NCI-H82 treated with DMSO at 0.1 percent for 48 hours (cell line): ENCODE data around the gene ERC1.
"Not testable (repeated sequence)": the region's sequence is repeated elsewhere in the genome, so short reads cannot be mapped to it uniquely, and the experiment has no call there.

Experiments
- DNase-seq: peaks from one replicate; lab custom pipeline; 2025; ENCODE audit not compliant: unreplicated experiment; lab: John Stamatoyannopoulos, UW

The ERC1 gene

GRCh38 chr12:981176-981828, 9.7 kb upstream of the ERC1 start:
- no peak for DNase-seq

- no peak for DNase-seq
Observed at GRCh38 chr12:981961-982360, 9.1 kb upstream of the ERC1 start.

GRCh38 chr12:988646-989045, 2.4 kb upstream of the ERC1 start:
- no peak for DNase-seq

GRCh38 chr12:989051-989450, 2.0 kb upstream of the ERC1 start:
- no peak for DNase-seq

- peak; percentile 77 for DNase-seq
Observed at GRCh38 chr12:989751-990660, 1.0 kb upstream of the ERC1 start.

- peak; percentile 35 for DNase-seq
Observed at GRCh38 chr12:991350-992333, 619 bp downstream of the ERC1 start.

- DNase-seq: no peak
Observed at GRCh38 chr12:992647-993046, 1.6 kb downstream of the ERC1 start.

- DNase-seq: no peak
Observed at GRCh38 chr12:996881-997280, 5.9 kb downstream of the ERC1 start.

GRCh38 chr12:997505-997904, 6.5 kb downstream of the ERC1 start:
- no peak for DNase-seq

GRCh38 chr12:998020-998874, 7.2 kb downstream of the ERC1 start:
- DNase-seq: no peak

- not testable (repeated sequence) for DNase-seq
Observed at GRCh38 chr12:999736-1000135, 8.7 kb downstream of the ERC1 start.

- DNase-seq: no peak
Observed at GRCh38 chr12:1001507-1001906, 10.5 kb downstream of the ERC1 start.

GRCh38 chr12:1003600-1004271, 12.7 kb downstream of the ERC1 start:
- no peak for DNase-seq

GRCh38 chr12:1006255-1006654, 15.2 kb downstream of the ERC1 start:
- no peak for DNase-seq

- no peak for DNase-seq
Observed at GRCh38 chr12:1007276-1007675, 16.3 kb downstream of the ERC1 start.

GRCh38 chr12:1007994-1008393, 17.0 kb downstream of the ERC1 start:
- DNase-seq: no peak

GRCh38 chr12:1011091-1011490, 20.1 kb downstream of the ERC1 start:
- DNase-seq: no peak

- DNase-seq: no peak
Observed at GRCh38 chr12:1013618-1014489, 22.8 kb downstream of the ERC1 start.

- no peak for DNase-seq
Observed at GRCh38 chr12:1019283-1019682, 28.3 kb downstream of the ERC1 start.
